Stomach (tissue), 4 donors: ENCODE results near the gene SACM1L.

Experiments used
- CTCF ChIP-seq, 7 experiments: fragments of 450-650 bp in 4 of 7; fragments of 200-600 bp in 3 of 7; sonication (generic) in 3 of 7; IDR thresholded peaks; one replicate each; pipeline ENCODE4 v1.5.1; 2016 to 2019; ENCODE audit warnings: antibody characterized with exemption in 7 of 7, control low read depth in 2 of 7, mild to moderate bottlenecking in 1 of 7
- POLR2A ChIP-seq, 4 donors: fragments of 450-650 bp; IDR thresholded peaks; one replicate each; pipeline ENCODE4 v1.6.1; 2016; ENCODE audit warnings: antibody characterized with exemption in 4 of 4, control low read depth in 2 of 4, mild to moderate bottlenecking in 1 of 4, moderate library complexity in 1 of 4
- POLR2AphosphoS5 ChIP-seq, 3 donors: sonication (generic); formaldehyde crosslinking; IDR thresholded peaks; one replicate each; pipeline ENCODE4 v1.6.1; 2016; ENCODE audit warnings: antibody characterized with exemption in 3 of 3

GRCh38 chr3:45724911-45725310 is 35.7 kb downstream of the SACM1L start:
- no peak for TF ChIP-seq POLR2AphosphoS5 (IDR thresholded peaks at IDR 0.05)
- no peak for TF ChIP-seq POLR2A (IDR thresholded peaks at IDR 0.05)
- TF ChIP-seq CTCF (IDR thresholded peaks at IDR 0.05), result no peak
